ENCODE data around the gene GPRC5C. TPM values are rescaled to one million over a fixed set of nuclear protein-coding genes. Genes with fewer than 3 reads are reported as not detected.
"Not testable (repeated sequence)": the region's sequence is repeated elsewhere in the genome, so short reads cannot be mapped to it uniquely, and the experiment has no call there.

GPRC5C gene
- polyA plus RNA-seq, 4 donors: 112 to 160 (median 138) TPM

DNA sequence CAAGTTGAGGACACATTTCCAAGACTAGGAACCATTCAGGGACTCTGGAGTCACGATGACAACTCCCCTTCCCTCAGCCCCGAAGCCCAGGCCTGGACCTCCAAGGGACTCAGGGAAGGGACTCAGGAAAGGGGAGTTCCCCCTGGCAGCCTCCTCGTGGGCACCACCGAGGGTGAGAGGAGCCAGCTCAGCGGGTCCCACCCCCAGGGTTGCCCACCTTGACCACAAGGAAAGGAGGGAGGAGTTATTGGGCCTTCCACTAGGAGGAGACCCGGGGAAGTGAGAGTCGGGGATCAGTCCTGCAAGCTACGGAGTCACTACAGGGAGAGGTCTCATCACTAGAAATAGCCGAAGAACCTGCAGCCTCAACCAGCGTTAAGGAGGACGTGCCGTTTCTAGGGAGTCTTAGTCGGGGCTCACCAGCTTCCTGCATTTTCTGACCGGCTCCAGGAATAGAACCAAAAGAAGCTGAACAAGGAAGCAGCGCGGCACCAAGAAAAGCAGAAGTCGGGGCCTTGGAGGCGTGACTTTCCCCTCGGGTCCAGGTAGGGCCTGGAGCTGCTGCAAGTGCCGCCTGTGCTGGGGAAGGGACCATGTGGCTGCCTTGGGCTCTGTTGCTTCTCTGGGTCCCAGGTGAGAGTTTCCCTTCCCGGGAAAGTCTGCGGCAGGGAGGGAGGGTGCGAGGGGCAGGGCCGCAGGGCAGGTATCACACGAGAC lies 34.4 kb downstream of the GPRC5C start, which contains the start of gene CD300A:
Gene CD300A, plus strand, starts transcription at position 524 of the 717 bp plus-strand sequence. Its CDS starts 70 bp downstream, at position 594.
- DNase-seq (ENCODE audit: low read depth in 4 of 4, low spot score in 2 of 4): no peak

DNA sequence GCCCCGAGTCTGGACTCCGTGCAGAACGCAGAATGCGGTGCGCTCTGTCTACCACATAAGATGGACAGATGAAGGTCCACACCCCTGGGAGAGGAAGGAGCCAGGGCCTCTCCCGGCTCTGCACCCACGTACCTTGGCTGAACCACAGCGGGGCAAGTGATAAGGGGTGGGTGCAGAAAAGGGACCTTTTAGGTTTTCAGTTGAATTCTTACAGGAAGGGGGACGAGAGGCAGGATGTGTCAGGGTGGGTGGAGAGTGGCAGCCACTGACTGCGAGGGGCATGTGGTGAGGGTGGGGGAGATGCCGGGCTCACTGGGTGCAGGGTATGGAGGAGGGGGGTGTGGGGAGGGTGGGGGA lies 34.9 kb downstream of the GPRC5C start:
- DNase-seq (ENCODE audit: low read depth in 4 of 4, low spot score in 2 of 4): no peak

DNA sequence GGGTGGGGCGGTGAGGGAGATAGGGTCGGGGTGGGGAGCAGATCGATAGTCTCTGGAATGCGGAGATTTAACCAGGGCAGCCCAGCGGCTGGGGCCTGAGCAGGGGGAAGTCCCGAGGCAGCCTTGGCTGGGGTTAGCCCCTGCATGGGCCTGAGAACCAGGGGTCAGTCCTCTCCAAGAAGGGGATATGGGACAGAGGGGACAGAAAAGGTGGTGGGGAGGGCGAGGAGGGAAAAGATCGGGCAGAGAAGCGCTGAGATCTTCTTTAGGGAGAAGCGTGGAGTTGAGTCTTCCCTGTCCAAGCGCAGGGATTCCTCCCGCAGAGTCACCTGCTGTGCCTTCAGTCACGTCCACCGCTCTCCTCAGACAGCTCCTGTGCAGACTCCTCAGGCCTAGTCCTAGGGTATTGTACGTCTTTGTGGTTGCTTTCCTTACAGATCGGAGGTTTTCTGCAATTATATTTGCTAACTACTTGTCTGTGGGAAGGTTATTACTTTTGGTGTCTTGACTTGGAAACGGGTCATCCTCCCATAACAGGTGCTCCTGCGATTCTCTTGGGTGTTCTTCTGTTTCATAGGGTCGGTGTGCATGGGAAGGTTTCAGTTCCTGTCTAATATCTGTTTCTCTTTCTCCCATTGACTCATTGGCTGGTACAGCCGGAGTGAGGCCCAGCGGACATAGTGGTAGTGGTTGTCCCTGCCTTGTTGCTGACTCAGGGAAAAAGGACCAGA lies 35.5 kb downstream of the GPRC5C start:
- DNase-seq (ENCODE audit: low read depth in 4 of 4, low spot score in 2 of 4): no peak

DNA sequence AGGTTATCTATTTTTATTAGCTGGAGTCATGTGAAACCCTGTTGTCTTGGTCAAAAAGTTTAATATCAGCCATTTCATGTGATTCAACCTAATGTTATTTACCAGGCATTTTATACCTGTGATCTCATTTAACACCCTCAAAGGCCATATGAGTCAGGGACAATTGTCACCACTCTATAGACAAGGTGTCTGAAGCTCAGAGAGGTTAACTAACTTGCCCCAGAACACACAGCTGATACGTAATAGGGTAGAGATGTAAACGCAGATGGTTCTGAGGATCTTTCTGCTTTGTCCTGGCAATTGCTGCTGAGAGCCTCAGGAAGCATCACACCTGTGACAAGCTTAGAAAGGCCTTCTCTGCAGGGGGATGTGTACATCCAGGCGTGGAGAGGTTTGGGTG lies 39.5 kb downstream of the GPRC5C start:
- DNase-seq (ENCODE audit: low read depth in 4 of 4, low spot score in 2 of 4): no peak

DNA sequence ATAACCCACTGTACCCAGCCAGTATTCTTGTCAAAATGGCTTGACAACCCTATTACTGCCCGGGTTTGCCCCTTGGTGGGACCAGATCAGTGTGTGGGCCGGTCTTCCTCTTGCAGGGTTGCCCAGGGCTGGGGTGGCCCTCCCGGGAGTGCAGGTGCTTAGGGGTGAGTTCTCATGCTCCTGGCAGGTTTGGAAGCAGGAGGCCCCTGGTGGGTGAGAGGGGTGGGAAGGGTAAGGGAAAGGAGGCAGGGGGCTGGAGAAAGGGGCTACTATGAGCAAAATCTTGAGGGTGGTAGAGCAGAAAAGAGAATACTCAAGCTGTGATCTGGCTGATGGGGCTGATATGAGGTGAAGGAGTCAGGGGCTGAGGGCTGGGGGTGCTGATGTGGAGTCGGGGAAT lies 41.0 kb downstream of the GPRC5C start:
- no peak for DNase-seq (ENCODE audit: low read depth in 4 of 4, low spot score in 2 of 4)

DNA sequence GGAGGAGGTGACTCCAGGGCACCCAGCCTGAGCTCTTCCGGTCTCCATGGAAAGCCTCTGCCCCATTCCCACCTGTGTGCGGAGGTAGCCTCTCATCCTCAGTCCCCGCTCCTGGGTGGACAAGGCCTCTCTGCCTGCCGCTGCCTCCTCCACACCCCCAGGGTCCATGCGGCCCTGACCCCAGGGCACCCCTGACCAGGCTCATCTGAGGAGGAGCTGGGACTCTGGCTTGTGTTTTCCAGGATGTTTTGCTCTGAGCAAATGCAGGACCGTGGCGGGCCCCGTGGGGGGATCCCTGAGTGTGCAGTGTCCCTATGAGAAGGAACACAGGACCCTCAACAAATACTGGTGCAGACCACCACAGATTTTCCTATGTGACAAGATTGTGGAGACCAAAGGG lies 41.4 kb downstream of the GPRC5C start:
- no peak for DNase-seq (ENCODE audit: low read depth in 4 of 4, low spot score in 2 of 4)

DNA sequence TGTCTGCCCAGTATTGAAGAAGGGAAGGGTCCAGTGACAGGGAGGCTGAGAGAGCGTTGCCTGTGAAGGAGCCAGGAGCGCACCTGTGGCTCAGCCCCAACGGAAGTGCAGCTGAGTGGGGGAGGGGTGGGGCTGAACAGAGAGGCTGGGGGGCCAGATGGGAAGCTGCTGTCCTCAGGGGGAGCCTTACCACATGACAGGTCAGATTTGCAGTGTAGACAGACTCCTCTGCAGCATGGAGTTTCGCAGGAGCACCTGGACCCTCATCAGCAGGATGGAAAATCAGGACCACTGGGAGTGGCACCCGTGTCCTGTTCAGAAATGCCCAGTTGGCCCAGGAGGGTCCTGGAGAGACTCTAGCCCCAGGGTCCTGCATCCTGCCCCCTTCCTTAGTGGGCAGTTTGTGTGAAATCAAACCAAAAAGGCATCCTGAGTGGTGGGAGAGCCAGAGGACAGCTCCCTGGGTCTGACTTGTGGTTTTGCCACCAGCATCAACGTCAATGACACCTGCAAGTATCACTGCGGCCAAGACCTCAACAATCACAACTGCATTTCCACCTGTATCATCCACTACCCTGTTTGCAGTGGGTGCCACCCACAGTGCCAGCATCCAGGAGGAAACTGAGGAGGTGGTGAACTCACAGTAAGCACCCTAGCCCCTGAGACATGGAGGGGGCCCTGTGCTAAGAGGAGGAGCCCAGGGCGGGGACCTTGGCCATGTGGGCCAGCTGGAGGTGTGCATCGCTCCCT lies 42.3 kb downstream of the GPRC5C start:
- DNase-seq (ENCODE audit: low read depth in 4 of 4, low spot score in 2 of 4): no peak

DNA sequence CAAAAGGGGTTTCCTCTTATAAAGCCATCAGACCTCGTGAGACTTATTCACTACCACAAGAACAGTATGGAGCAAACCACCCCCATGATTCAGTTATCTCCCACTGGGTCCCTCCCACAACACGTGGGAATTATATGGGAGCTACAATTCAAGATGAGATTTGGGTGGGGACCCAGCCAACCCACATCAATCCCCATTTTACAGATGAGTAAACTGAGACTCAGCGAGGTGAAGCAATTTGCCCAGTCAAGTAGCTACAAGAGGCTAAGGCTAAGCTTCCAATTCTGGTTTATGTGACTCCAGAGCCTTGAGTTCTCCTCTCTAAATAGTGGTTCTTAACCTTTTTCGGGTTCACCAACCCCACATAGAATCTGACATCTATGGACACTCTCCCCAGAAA lies 43.3 kb downstream of the GPRC5C start:
- DNase-seq (ENCODE audit: low read depth in 4 of 4, low spot score in 2 of 4): no peak

DNA sequence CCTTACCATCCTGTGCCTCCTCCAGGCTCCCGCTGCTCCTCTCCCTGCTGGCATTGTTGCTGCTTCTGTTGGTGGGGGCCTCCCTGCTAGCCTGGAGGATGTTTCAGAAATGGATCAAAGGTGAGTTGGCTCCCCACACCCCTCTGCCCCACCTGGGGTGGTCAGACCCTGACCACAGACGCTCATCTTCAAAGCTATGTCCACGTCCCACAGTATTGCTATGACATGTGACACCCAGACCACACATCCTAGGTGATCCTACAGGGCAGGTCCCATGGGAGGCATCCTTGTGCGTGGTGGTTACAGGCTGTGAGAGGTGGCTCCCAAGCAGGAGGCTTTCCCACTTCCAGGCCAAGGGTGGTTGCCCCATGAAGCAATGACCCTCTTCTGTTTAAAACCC lies 45.5 kb downstream of the GPRC5C start:
- DNase-seq (ENCODE audit: low read depth in 4 of 4, low spot score in 2 of 4): no peak

DNA sequence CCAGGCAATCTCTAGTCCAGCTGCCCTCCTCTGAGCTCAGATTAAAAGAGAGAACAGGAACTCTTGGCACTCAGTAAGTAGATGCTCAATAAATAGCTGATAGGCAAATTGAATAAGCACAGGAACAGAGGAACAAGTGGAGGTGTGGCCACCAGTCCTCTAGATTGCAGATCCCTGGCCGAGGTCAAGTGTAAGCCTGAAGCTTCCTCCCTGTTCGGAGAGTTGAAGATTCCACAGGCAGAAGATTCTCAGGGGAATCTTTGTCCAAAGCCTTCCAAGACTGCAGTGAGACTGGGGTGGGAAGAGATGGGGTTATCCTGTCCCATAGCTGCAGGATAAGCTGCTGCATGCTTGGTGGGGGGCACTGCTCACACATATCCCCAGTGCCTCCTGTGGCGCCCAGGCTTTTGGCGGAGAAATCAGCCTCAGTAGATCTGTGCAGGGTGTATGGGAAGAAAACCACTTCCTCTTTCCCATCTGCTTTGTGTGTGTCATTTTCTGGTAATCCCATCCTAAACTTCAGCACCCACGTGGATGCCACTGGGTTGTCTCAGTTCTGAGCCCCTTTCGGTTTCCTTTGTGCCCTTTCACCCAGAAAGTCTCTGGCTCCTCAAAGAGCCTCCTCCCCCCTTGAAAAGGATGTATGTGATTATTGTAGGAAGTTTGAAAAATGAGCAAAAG lies 46.7 kb downstream of the GPRC5C start:
- no peak for DNase-seq (ENCODE audit: low read depth in 4 of 4, low spot score in 2 of 4)

DNA sequence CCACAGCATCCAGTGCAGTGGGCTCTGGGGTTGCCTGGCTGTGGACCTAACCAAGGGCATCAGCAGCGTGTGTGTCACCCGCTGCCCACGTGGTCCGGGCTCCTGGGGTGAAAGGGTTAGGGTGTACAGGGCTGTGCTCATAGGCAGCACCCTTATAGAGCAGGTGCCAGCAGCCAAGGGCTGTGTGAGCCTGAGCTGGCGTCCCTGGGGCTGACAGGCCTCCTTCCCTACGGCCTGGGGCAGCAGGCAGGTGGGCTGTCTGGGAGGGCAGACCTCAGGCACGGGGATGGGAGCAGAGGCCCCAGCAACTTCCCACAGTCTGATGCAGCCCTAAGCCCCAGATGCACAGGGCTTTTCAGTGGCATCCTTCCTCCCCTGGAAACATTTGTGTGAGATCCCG lies 48.4 kb downstream of the GPRC5C start:
- DNase-seq (ENCODE audit: low read depth in 4 of 4, low spot score in 2 of 4): no peak

DNA sequence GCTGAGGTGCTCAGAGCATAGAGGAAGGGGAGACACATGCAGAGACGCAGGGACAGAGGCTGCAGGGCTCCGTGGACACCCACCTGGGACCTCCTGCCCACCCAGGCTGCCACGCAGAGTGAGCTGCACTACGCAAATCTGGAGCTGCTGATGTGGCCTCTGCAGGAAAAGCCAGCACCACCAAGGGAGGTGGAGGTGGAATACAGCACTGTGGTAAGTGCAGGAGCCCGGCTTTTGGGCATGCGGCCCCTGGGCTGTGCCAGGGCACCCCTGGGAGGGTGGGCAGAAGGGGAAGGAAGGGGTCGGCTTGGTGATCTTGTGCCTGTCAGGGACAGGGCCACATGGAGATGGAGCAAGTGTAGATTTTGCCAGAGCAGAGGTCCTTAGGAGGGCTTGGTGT lies 49.7 kb downstream of the GPRC5C start:
- no peak for DNase-seq (ENCODE audit: low read depth in 4 of 4, low spot score in 2 of 4)

DNA sequence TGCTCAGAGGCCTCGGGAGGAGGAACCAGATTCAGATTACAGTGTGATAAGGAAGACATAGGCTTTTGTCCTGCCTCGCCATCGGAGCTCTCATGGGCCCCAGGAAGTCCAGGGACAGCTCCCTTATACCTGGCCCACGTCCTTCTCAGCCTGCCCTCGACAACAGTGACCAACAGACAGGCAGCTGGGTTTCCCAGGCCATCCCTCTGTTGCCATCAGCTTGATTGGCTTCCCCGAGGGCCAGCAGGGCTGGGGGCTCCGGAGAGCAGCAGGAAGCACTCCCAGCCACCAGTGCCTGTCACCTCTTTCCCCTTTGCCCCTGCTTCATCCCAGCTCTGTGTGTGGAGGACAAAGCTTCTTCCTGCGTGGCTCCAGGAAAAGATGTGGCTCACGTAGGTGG lies 52.2 kb downstream of the GPRC5C start:
- no peak for DNase-seq (ENCODE audit: low read depth in 4 of 4, low spot score in 2 of 4)

DNA sequence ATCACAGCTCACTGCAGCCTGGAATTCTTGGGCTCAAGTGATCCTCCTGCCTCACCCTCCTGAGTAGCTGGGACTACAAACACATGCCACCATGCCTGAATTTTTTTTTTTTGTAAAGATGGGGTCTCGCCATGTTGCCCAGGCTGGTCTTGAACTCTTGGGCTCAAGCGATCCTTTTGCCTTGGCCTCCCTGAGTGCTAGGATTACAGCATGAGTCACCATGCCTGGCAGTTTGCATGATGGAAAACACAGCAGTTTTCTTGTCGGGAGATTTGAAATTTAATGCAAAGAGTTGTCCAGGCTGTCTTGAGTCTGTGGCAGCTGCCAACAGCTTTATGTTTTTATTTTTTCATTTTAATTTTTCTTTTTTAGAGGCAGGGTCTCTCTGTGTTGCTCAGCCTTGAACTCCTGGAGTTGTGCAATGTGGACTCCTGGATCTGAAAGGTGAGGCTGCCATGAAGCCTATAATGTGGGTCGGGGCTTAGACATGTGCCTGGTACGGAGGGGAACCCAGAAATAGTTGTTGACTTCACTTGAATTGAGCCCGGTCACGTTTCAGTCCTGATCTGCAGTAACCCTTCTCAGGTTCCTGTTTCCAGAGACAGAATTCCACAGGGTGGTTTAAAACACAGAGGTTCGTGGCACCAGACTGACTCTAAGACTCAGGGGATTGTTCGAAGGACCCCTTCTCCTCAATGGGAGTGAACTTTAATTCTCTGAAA lies 53.3 kb downstream of the GPRC5C start:
- DNase-seq (ENCODE audit: low read depth in 4 of 4, low spot score in 2 of 4): no peak

DNA sequence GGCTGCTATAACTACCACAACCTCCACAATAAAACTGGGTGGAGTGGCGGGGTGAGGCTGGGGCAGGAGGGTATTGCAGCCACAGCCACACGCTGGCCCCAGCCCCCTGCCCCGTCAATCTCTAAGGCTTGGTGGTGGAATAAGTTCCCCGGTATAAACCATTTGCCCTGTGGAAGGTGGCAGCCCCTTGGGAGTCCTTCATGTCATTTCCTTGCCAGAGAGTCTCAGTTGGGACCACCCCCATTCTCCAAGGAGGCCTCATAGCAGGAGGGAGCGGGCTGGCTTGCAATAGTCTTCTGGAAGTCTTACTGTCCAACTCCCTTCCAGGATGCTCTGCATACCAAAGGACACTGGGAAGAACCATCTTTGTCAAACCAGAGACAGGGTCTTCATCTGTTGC lies 54.0 kb downstream of the GPRC5C start:
- DNase-seq (ENCODE audit: low read depth in 4 of 4, low spot score in 2 of 4): no peak

DNA sequence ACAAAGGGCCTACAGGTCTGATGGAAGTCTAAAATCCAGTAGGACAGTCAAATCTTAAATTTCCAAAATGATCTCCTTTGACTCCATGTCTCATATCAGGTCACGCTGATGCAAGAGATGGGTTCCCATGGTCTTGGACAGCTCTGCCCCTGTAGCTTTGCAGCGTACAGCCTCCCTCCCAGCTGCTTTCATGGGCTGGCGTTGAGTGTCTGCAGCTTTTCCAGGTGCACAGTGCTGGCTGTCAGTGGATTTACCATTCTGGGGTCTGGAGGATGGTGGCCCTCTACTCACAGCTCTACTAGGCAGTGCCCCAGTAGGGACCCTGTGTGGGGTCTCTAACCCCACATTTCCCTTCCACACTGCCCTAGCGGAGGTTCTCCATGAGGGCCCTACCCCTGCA lies 56.4 kb downstream of the GPRC5C start:
- not testable (repeated sequence) for DNase-seq (ENCODE audit: low read depth in 4 of 4, low spot score in 2 of 4)

DNA sequence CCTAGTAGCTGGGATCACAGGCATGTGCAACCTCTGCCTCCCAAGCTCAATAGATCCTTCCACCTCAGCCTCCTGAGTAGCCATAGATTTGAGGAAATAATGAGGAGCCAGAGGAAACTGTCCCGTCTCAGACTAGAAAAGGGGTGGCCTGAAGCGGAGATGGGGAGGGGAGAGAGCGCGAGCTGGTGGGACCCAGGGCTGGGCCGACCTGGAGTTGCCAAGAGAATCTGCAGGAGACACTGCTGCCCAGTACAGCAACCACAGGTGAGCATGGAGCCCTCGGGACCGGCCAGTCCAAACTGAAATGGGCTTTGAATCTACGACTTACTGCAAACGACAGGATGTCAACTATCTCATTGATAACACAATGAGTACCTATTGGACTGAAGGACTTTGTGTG lies 58.8 kb downstream of the GPRC5C start:
- DNase-seq (ENCODE audit: low read depth in 4 of 4, low spot score in 2 of 4): no peak

DNA sequence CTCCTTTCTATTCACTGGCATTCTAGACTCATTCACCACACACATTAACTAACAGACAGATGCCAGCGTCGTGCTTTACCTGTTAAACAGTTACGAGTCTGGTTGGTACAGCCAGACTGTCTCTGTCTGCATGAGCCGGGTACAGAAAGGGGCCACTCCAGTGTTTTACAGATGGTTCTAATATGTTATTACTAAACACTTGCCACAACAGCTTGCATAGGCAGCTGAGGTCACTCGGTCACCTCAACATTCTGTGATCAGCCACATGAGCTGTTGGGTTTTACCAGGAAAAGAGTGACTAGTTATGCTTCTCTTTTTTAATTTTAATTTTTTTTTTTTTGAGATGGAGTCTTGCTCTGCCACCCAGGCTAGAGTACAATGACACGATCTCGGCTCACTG lies 59.7 kb downstream of the GPRC5C start:
- DNase-seq (ENCODE audit: low read depth in 4 of 4, low spot score in 2 of 4): no peak

DNA sequence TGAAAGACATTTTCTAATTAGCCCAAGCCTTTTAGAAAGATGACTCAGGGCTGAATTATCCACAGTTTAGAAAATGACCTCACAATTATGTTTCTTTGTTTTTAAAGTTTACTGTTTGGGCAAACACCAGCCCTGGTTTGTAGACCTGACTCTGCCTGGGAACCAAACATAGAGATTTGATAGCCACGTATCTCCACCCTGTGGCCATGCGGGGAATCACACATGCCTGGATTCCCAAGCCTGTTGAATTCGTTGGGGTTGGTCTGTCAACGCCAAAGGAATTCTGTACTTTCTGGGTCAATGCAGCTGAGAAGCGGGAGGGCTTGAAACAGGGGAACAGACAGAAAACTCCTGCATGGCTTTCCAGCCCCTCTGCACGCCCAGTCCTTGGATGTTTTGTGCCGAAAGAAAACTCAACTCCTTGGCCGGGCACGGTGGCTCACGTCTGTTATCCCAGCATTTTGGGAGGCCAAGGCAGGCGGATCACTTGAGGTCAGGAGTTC lies 61.5 kb downstream of the GPRC5C start:
- peak in 2 of 4 donors; percentile 35 to 69 for DNase-seq (ENCODE audit: low read depth in 4 of 4, low spot score in 2 of 4)

All from left renal cortex interstitium (tissue), 4 donors.